Cardiac muscle cell (in vitro differentiated cells and primary cell): ENCODE data around the gene DFFA. TPM values are rescaled to one million over a fixed set of nuclear protein-coding genes. Genes with fewer than 3 reads are reported as not detected.
"Not testable (repeated sequence)": the region's sequence is repeated elsewhere in the genome, so short reads cannot be mapped to it uniquely, and the experiment has no call there.

Experiments used
- DNase-seq, 2 donors: peaks; one replicate each; pipeline versions ENCODE4 v3.0.0 to v3.0.0-alpha.2; 2010 to 2017; ENCODE audit warnings: low read depth in 1 of 2, low spot score in 1 of 2
- H3K27ac ChIP-seq: fragments of 200-600 bp; sonication (generic); 2 replicates; pipeline ENCODE4 v1.5.1; 2016
- H3K27me3 ChIP-seq: fragments of 200-600 bp; sonication (generic); 2 replicates; pipeline ENCODE4 v1.6.0; 2016; ENCODE audit warnings: control low read depth
- H3K36me3 ChIP-seq: fragments of 200-600 bp; sonication (generic); 2 replicates; pipeline ENCODE4 v1.5.1; 2016; ENCODE audit warnings: control low read depth
- H3K4me1 ChIP-seq: fragments of 200-600 bp; sonication (generic); 2 replicates; pipeline ENCODE4 v1.8.1; 2017; ENCODE audit warnings: low read depth, mild to moderate bottlenecking, mixed run types
- H3K4me3 ChIP-seq: fragments of 200-600 bp; sonication (generic); 2 replicates; pipeline ENCODE4 v1.5.1; 2016; ENCODE audit warnings: mild to moderate bottlenecking
- H3K9me3 ChIP-seq: fragments of 200-600 bp; sonication (generic); 2 replicates; pipeline ENCODE4 v1.5.1; 2017; ENCODE audit warnings: low read depth, mild to moderate bottlenecking, control low read depth
- polyA plus RNA-seq: library from polyadenylated mRNA; unstranded; fragments of >200 nt; fragmentation: Nextera tagmentation; extraction: Ambion mirVana; gene quantifications from 2 replicates; pipeline ENCODE4 v1.2.1, GENCODE V29; 2016
- total RNA-seq: library from RNA; depleted of rRNA; stranded (reverse); fragments of >200 nt; gene quantifications from 2 replicates; pipeline ENCODE4 v1.2.3, GENCODE V29; 2016
- TF ChIP-seq, protein P1 (sequence below): IDR thresholded peaks from 2 replicates; pipeline ENCODE4 v1.5.1; 2012; ENCODE audit warnings: low read depth, mild to moderate bottlenecking, low read length

DFFA gene
- total and polyA plus RNA-seq, 2 experiments from 2014 or later, result 47.5 to 53.6 TPM

DNA sequence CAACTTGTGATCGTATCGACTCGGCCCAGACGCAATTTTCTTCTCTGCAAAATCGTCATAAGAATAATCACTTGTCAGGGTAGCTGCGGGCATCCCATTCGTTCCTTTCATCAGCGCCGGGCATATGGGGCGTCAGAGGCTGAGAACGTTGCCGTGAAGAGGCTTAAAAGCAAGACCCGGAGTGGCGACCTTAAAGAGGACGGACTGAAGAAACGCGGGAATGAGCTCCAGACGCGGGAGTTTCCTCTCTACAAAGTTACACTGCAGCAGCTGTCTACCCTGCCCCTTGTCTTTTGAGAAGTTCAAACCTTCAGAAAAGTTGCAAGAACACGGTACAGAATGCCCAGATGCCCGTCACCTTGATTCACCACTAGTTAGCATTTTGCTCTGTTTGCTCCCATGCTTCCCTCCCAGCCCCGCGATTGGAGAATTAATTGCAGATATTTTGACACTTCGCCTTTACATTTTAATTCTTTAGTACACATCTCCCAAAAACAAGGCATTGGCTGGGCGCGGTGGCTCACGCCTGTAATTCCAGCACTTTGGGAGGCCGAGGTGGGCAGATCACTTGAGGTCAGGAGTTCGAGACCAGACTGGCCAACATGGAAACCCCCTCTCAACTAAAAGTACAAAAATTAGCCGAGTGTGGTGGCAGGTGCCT lies 41.1 kb downstream of the DFFA start:
- H3K27me3 ChIP-seq, result no peaks in the 10 kb centered on the region
- no peaks in the 10 kb centered on the region for H3K36me3 ChIP-seq
- DNase-seq, result peak; percentile 12 to 38
- peaks cover 4% of the 10 kb centered on the region for H3K4me1 ChIP-seq
- peak overlapping the region; percentile 29 for H3K27ac ChIP-seq
- TF ChIP-seq, protein P1, sequence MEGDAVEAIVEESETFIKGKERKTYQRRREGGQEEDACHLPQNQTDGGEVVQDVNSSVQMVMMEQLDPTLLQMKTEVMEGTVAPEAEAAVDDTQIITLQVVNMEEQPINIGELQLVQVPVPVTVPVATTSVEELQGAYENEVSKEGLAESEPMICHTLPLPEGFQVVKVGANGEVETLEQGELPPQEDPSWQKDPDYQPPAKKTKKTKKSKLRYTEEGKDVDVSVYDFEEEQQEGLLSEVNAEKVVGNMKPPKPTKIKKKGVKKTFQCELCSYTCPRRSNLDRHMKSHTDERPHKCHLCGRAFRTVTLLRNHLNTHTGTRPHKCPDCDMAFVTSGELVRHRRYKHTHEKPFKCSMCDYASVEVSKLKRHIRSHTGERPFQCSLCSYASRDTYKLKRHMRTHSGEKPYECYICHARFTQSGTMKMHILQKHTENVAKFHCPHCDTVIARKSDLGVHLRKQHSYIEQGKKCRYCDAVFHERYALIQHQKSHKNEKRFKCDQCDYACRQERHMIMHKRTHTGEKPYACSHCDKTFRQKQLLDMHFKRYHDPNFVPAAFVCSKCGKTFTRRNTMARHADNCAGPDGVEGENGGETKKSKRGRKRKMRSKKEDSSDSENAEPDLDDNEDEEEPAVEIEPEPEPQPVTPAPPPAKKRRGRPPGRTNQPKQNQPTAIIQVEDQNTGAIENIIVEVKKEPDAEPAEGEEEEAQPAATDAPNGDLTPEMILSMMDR, result no peak
- no peaks in the 10 kb centered on the region for H3K9me3 ChIP-seq
- H3K4me3 ChIP-seq, result peak overlapping the region; percentile 59

- Histone ChIP-seq H3K4me3 (peak within 1 kb of the TSS; percentile 59), H3K27ac (peak within 1 kb of the TSS; percentile 29), H3K36me3 (no peaks in the 10 kb centered on the region), H3K4me1 (peaks cover 4% of the 10 kb centered on the region), H3K27me3 (no peaks in the 10 kb centered on the region), H3K9me3 (no peaks in the 10 kb centered on the region)
- TF ChIP-seq, protein P1, result peak; percentile 86
- peak; percentile 92 to 93 for DNase-seq
Observed at GRCh38 chr1:10430216-10431069, 41.9 kb downstream of the DFFA start, which contains the start of gene CENPS. CENPS (plus strand) TSS chr1:10430433; CDS start chr1:10430518, 85 bp downstream.

- H3K27ac ChIP-seq, result no peak overlapping the region
- H3K4me3 ChIP-seq, result peak overlapping the region; percentile 59
- TF ChIP-seq, protein P1, result no peak
- no peaks in the 10 kb centered on the region for H3K9me3 ChIP-seq
- H3K4me1 ChIP-seq, result peaks cover 4% of the 10 kb centered on the region
- no peaks in the 10 kb centered on the region for H3K36me3 ChIP-seq
- H3K27me3 ChIP-seq, result no peaks in the 10 kb centered on the region
- peak in 1 of 2 donors; percentile 41 for DNase-seq
Observed at GRCh38 chr1:10429868-10430215, 42.5 kb downstream of the DFFA start.

DNA sequence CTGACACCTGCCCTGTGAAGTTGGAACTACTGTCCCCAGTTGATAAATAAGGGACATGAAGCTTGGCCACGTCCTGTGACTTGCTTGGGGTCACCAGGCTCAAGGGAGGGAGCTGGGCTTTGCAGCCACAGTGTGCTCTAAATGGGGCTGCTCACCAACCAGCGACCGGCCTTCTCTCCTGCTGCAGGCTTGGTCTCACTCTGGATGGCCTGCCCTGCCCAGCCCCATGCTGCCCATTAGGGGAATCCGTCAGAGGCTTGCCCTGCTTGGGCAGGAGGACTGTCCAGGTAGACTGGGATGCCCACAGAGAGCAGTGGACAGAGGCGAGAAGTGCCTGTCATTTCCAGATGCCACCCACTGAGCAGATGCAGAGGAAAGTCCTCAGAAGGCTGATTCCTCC lies 43.3 kb downstream of the DFFA start:
- Histone ChIP-seq H3K36me3 (no peaks in the 10 kb centered on the region), H3K27ac (no peak overlapping the region), H3K9me3 (no peaks in the 10 kb centered on the region), H3K4me1 (peaks cover 4% of the 10 kb centered on the region), H3K27me3 (no peaks in the 10 kb centered on the region), H3K4me3 (no peak overlapping the region)
- no peak for DNase-seq
- TF ChIP-seq, protein P1, result no peak

GRCh38 chr1:10426535-10426848 lies 45.8 kb downstream of the DFFA start:
- not testable (repeated sequence) for H3K36me3 ChIP-seq, H3K4me3 ChIP-seq, H3K9me3 ChIP-seq, DNase-seq, H3K4me1 ChIP-seq, H3K27me3 ChIP-seq, H3K27ac ChIP-seq

- H3K4me3 ChIP-seq, H3K9me3 ChIP-seq, H3K27ac ChIP-seq, H3K36me3 ChIP-seq, H3K27me3 ChIP-seq, DNase-seq, H3K4me1 ChIP-seq: not testable (repeated sequence)
Observed at GRCh38 chr1:10425826-10426534, 46.3 kb downstream of the DFFA start.
